ENCODE results near the gene CRAMP1.

CRAMP1 gene

GRCh38 chr16:1645914-1646525 is 33.9 kb downstream of the CRAMP1 start:
- no peak overlapping the region for H3K4me3 ChIP-seq (ENCODE audit: low read depth, low read length)
- peak; percentile 90 for DNase-seq (ENCODE audit: low read depth)
- TF ChIP-seq, protein P1, sequence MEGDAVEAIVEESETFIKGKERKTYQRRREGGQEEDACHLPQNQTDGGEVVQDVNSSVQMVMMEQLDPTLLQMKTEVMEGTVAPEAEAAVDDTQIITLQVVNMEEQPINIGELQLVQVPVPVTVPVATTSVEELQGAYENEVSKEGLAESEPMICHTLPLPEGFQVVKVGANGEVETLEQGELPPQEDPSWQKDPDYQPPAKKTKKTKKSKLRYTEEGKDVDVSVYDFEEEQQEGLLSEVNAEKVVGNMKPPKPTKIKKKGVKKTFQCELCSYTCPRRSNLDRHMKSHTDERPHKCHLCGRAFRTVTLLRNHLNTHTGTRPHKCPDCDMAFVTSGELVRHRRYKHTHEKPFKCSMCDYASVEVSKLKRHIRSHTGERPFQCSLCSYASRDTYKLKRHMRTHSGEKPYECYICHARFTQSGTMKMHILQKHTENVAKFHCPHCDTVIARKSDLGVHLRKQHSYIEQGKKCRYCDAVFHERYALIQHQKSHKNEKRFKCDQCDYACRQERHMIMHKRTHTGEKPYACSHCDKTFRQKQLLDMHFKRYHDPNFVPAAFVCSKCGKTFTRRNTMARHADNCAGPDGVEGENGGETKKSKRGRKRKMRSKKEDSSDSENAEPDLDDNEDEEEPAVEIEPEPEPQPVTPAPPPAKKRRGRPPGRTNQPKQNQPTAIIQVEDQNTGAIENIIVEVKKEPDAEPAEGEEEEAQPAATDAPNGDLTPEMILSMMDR (IDR thresholded peaks at IDR 0.05; ENCODE audit: control insufficient read depth, extremely low read depth, insufficient read depth) = no peak

GRCh38 chr16:1647856-1648255 is 35.7 kb downstream of the CRAMP1 start:
- no peak for DNase-seq (ENCODE audit: low read depth)
- TF ChIP-seq, protein P1 (IDR thresholded peaks at IDR 0.05; ENCODE audit: control insufficient read depth, extremely low read depth, insufficient read depth) = no peak
- H3K4me3 ChIP-seq (ENCODE audit: low read depth, low read length) = no peak overlapping the region

DNA sequence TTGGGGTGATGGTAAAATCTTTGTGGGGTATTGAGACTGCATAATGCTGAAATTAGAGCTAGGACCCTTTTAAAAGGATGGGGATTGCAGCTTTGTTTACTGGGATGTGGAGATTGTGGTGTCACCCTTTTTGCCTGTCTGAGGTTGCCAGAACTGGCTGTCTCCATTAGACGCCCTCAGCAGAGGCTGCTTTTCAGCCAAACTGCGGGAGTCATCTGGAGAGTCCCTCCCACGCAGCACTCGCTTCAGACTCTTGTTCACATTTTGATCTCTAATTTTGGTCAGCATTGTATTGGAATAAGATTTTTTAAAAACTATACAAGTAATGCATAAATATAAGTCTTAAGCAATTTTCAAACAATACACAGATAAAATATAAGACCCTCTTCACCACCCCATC is 38.0 kb downstream of the CRAMP1 start:
- TF ChIP-seq, protein P1 (IDR thresholded peaks at IDR 0.05; ENCODE audit: control insufficient read depth, extremely low read depth, insufficient read depth) = no peak
- H3K4me3 ChIP-seq (ENCODE audit: low read depth, low read length) = no peak overlapping the region
- no peak for DNase-seq (ENCODE audit: low read depth)

- no peak for DNase-seq (ENCODE audit: low read depth)
- H3K4me3 ChIP-seq (ENCODE audit: low read depth, low read length) = no peak overlapping the region
- TF ChIP-seq, protein P1 (IDR thresholded peaks at IDR 0.05; ENCODE audit: control insufficient read depth, extremely low read depth, insufficient read depth) = no peak
Observed at GRCh38 chr16:1651094-1651973, 39.2 kb downstream of the CRAMP1 start.

DNA sequence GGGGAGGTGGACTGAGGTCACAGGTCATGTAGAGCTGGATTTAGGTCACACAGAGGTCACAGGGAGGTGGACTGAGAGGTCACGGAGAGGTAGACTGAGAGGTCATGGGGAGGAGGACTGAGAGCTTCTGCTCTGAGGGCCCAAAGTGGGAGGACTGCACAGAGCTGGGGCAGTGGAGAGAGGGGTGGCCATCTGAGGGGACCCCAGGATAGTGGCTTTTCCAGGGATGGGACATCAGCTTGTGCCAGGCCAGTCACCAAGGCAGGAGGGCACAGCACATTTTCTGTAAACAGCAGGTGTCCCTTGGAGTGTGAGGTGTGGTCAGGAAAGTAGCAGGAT is 39.8 kb downstream of the CRAMP1 start:
- DNase-seq (ENCODE audit: low read depth) = no peak
- no peak overlapping the region for H3K4me3 ChIP-seq (ENCODE audit: low read depth, low read length)
- TF ChIP-seq, protein P1 (IDR thresholded peaks at IDR 0.05; ENCODE audit: control insufficient read depth, extremely low read depth, insufficient read depth) = no peak

- H3K4me3 ChIP-seq (ENCODE audit: low read depth, low read length) = no peak overlapping the region
- TF ChIP-seq, protein P1 (IDR thresholded peaks at IDR 0.05; ENCODE audit: control insufficient read depth, extremely low read depth, insufficient read depth) = no peak
- no peak for DNase-seq (ENCODE audit: low read depth)
Observed at GRCh38 chr16:1653023-1653422, 40.9 kb downstream of the CRAMP1 start.

All from LNCaP clone FGC (cell line).